HG02885 (cell line): Measurements from ENCODE around the gene SPTBN1.

Experiments
- ATAC-seq: cut with Tn5 transposase; IDR thresholded peaks from one replicate; pipeline ENCODE4 v1.9.1; 2021; ENCODE audit warnings: mild to moderate bottlenecking; ENCODE audit not compliant: unreplicated experiment, poor library complexity

SPTBN1 gene

GRCh38 chr2:54658564-54659071 lies 202.5 kb downstream of the SPTBN1 start:
- no peak for ATAC-seq

GRCh38 chr2:54659527-54659926 lies 203.4 kb downstream of the SPTBN1 start:
- no peak for ATAC-seq

GRCh38 chr2:54660752-54661151 lies 204.6 kb downstream of the SPTBN1 start:
- ATAC-seq, result no peak

GRCh38 chr2:54663424-54664030 lies 207.4 kb downstream of the SPTBN1 start:
- ATAC-seq, result no peak

- ATAC-seq, result no peak
These were observed 208.2 kb downstream of the SPTBN1 start for GRCh38 chr2:54664238-54664786.

GRCh38 chr2:54665436-54665856 lies 209.3 kb downstream of the SPTBN1 start:
- no peak for ATAC-seq

GRCh38 chr2:54666131-54666633 lies 210.1 kb downstream of the SPTBN1 start:
- no peak for ATAC-seq

- ATAC-seq, result no peak
These were observed 210.6 kb downstream of the SPTBN1 start for GRCh38 chr2:54666634-54667265.

- ATAC-seq, result no peak
These were observed 211.1 kb downstream of the SPTBN1 start for GRCh38 chr2:54667266-54667639.

- ATAC-seq, result no peak
These were observed 211.9 kb downstream of the SPTBN1 start for GRCh38 chr2:54667726-54668650.

GRCh38 chr2:54668711-54669110 lies 212.6 kb downstream of the SPTBN1 start:
- ATAC-seq, result no peak

GRCh38 chr2:54669677-54670484 lies 213.8 kb downstream of the SPTBN1 start:
- no peak for ATAC-seq

- no peak for ATAC-seq
These were observed 214.4 kb downstream of the SPTBN1 start for GRCh38 chr2:54670485-54671009.

- no peak for ATAC-seq
These were observed 214.9 kb downstream of the SPTBN1 start for GRCh38 chr2:54671010-54671409.

- no peak for ATAC-seq
These were observed 215.9 kb downstream of the SPTBN1 start for GRCh38 chr2:54671875-54672589.

GRCh38 chr2:54672590-54673456 lies 216.7 kb downstream of the SPTBN1 start:
- peak; percentile 71 for ATAC-seq

- ATAC-seq, result peak; percentile 40
These were observed 217.4 kb downstream of the SPTBN1 start for GRCh38 chr2:54673501-54673998.

- ATAC-seq, result no peak
These were observed 219.2 kb downstream of the SPTBN1 start for GRCh38 chr2:54675281-54675680.
